BJ (cell line): ENCODE results near the gene CNGA2. TPM values are rescaled to one million over a fixed set of nuclear protein-coding genes. Genes with fewer than 3 reads are reported as not detected.
A peak's percentile ranks its signal among the peaks of the same experiment; 100 is the strongest.

Source experiments
- CTCF ChIA-PET: fragments of 350-600 bp; formaldehyde crosslinking; extraction: SDS; loops from one replicate; lab custom pipeline; 2021; ENCODE audit warnings: antibody characterized with exemption, inconsistent platforms; lab: Yijun Ruan, JAX
- POLR2A ChIA-PET: fragments of 300-600 bp; sonication (Branson Sonifier 250); formaldehyde crosslinking; extraction: SDS; loops from one replicate; lab custom pipeline; 2021; ENCODE audit warnings: antibody characterized with exemption; lab: Charles Lee
- DNase-seq: peaks from one replicate; pipeline ENCODE4 v3.0.0-alpha.2; 2011; ENCODE audit warnings: low read depth
- H3K27me3 ChIP-seq: 2 replicates; pipeline ENCODE4 v1.6.0; 2011; ENCODE audit warnings: low read length; ENCODE audit not compliant: control insufficient read depth, insufficient read depth
- H3K36me3 ChIP-seq: 2 replicates; pipeline ENCODE4 v1.5.1; 2011; ENCODE audit warnings: low read length; ENCODE audit not compliant: control insufficient read depth, insufficient read depth
- H3K4me3 ChIP-seq: 2 replicates; pipeline ENCODE4 v1.5.1; 2011; ENCODE audit warnings: low read depth, mild to moderate bottlenecking, control low read depth, low read length
- polyA plus RNA-seq: library from polyadenylated mRNA; depleted of rRNA; stranded (reverse); fragments of >200 nt; gene quantifications from 2 replicates; pipeline ENCODE4 v1.2.3, GENCODE V29; 2011
- TF ChIP-seq, protein P1 (sequence below): IDR thresholded peaks from 2 replicates; pipeline ENCODE4 v1.5.1; 2011; ENCODE audit warnings: low read depth, mild to moderate bottlenecking, control low read depth, inconsistent platforms, low read length, moderate library complexity; ENCODE audit not compliant: insufficient read depth

CNGA2 gene
- polyA plus RNA-seq, 1 experiment = not detected

GRCh38 chrX:151711154-151711553, 23.4 kb upstream of the CNGA2 start:
- DNase-seq = no peak
- ChIA-PET CTCF (interaction anchor here (1.4 kb wide), 1 partner anchor 921 kb away, joined by 4 read pairs; no protein-coding TSS in a partner anchor), POLR2A (no interaction called here)
- no peaks in the 10 kb centered on the region for H3K27me3 ChIP-seq
- no peak overlapping the region for H3K4me3 ChIP-seq
- H3K36me3 ChIP-seq = no peaks in the 10 kb centered on the region
- TF ChIP-seq, protein P1, sequence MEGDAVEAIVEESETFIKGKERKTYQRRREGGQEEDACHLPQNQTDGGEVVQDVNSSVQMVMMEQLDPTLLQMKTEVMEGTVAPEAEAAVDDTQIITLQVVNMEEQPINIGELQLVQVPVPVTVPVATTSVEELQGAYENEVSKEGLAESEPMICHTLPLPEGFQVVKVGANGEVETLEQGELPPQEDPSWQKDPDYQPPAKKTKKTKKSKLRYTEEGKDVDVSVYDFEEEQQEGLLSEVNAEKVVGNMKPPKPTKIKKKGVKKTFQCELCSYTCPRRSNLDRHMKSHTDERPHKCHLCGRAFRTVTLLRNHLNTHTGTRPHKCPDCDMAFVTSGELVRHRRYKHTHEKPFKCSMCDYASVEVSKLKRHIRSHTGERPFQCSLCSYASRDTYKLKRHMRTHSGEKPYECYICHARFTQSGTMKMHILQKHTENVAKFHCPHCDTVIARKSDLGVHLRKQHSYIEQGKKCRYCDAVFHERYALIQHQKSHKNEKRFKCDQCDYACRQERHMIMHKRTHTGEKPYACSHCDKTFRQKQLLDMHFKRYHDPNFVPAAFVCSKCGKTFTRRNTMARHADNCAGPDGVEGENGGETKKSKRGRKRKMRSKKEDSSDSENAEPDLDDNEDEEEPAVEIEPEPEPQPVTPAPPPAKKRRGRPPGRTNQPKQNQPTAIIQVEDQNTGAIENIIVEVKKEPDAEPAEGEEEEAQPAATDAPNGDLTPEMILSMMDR = no peak

DNA sequence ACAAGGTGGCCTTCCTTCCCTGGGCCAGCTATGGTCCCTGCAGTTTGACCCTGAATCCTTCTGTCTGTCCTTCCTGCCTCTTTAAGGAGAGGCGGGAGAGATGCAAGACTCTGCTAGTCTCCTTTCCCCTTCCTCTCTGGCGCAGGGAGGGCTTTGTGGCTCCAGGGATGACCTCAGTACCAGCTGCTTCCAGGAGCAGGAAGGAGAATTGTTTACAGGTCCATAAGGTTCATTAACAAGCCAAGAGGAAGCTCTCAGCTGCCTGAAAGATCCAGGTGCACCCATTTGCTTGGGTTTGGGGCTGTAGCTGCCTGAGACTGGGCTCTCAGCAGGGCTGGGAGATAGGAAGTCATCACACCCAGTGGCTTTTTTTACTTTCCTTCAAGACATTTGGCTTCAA, 22.8 kb upstream of the CNGA2 start:
- no peak overlapping the region for H3K4me3 ChIP-seq
- TF ChIP-seq, protein P1 = no peak
- no peak for DNase-seq
- POLR2A ChIA-PET = no interaction called here
- H3K36me3 ChIP-seq = no peaks in the 10 kb centered on the region
- CTCF ChIA-PET = no interaction called here
- H3K27me3 ChIP-seq = no peaks in the 10 kb centered on the region

DNA sequence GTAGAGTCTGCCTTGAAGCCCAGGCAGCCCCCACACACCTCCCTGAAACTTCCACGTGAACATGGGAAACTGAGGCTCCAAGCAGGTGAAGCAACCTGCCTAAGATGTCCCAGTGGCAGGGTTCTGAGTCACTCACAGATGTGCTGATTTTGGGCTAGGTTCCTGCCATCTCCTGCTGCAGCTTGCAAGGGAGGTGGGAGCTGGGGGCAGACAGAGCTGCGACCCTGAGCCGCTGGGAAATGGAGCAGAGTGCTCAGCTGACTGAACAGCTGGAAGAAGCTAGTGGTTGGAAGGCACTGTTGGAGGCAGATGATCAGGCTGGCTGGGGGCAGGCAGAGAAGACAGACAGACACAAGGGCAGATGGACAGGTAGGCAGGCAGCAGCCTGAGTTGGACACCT, 22.3 kb upstream of the CNGA2 start:
- no peak for DNase-seq
- CTCF ChIA-PET = no interaction called here
- no peaks in the 10 kb centered on the region for H3K36me3 ChIP-seq

DNA sequence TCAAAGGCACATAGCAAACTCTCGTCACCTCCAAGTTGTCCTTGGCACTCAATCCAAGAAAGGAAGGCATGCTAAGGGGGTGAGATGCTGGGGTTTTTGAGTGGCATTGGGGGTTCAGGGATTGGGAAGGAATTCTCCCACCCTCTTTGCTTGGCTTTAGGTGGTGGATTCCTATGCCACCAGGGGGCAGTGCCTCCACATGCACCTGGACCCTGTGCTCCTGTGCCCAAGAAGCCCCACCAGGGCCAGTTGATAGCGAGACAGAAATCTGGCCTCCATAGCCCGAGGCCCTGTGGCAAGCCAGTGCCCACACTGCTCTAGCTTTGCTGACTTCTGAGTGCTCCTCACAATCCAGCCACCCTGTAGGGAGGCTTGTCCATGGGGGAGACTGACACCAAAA, 20.7 kb upstream of the CNGA2 start:
- no peak for DNase-seq
- ChIA-PET CTCF (interaction anchor here (1.2 kb wide), 2 partner anchors 919 to 926 kb away, joined by 3 read pairs; no protein-coding TSS in a partner anchor), POLR2A (no interaction called here)
- TF ChIP-seq, protein P1 = peak; percentile 45
- Histone ChIP-seq H3K4me3 (no peak overlapping the region), H3K27me3 (no peaks in the 10 kb centered on the region), H3K36me3 (no peaks in the 10 kb centered on the region)

More for the DNA sequence above, 22.3 kb upstream of the CNGA2 start:
- no peak overlapping the region for H3K4me3 ChIP-seq
- TF ChIP-seq, protein P1 = no peak
- H3K27me3 ChIP-seq = no peaks in the 10 kb centered on the region
- POLR2A ChIA-PET = interaction anchor here (0.6 kb wide), 1 partner anchor 266 kb away, joined by 3 read pairs; no protein-coding TSS in a partner anchor

GRCh38 chrX:151714362-151714761, 20.2 kb upstream of the CNGA2 start:
- ChIA-PET POLR2A (no interaction called here), CTCF (interaction anchor here (1.2 kb wide), 1 partner anchor 919 kb away, joined by 3 read pairs; no protein-coding TSS in a partner anchor)
- Histone ChIP-seq H3K27me3 (no peaks in the 10 kb centered on the region), H3K36me3 (no peaks in the 10 kb centered on the region), H3K4me3 (no peak overlapping the region)
- no peak for DNase-seq
- TF ChIP-seq, protein P1 = no peak
